DMS153 treated with DMSO at 0.1 percent for 48 hours (cell line): ENCODE measurements around the gene RBM7.

Experiments used
- DNase-seq: peaks from one replicate; lab custom pipeline; 2025; ENCODE audit not compliant: unreplicated experiment; lab: John Stamatoyannopoulos, UW

Gene RBM7, protein sequence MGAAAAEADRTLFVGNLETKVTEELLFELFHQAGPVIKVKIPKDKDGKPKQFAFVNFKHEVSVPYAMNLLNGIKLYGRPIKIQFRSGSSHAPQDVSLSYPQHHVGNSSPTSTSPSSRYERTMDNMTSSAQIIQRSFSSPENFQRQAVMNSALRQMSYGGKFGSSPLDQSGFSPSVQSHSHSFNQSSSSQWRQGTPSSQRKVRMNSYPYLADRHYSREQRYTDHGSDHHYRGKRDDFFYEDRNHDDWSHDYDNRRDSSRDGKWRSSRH

DNA sequence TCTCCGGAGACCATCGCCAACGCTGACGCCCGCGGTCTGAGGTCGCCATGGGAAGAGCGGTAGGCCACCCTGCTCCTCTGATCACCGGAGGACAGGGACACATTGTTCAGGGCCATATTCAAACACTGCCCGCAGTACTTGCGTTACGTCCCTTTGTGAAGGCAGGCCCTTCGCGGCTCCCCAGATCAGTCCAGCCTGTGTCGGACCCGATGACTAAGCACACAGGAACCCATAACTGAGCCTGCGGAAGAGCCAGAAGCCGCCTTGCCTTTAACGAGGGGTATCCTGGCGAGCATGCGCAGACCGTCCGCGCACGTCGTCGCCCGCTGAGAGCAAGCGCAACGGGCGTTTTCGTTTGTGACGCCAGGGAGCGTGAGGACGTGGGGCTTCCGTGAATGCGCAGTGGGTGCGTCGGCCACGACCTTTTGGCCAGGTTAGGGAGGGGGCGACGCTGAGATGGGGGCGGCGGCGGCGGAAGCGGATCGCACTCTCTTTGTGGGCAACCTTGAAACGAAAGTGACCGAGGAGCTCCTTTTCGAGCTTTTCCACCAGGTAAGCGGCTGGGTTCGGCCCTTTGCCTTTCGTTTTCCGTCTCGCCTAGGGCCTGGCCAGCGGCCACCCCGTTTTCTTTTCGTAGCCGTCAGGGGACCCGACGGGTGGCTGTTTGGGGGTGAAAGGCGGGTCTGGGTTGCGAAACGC is at the start of gene RBM7, which contains the start of gene C11orf71:
TSS of gene RBM7 (plus strand) at position 451 of the 699 bp plus-strand sequence. CDS start at position 457, 6 bp downstream.
TSS of gene C11orf71 (minus strand) at position 296 of the 699 bp plus-strand sequence. CDS start at position 116, 180 bp downstream.
- DNase-seq, result peak; percentile 91

DNA sequence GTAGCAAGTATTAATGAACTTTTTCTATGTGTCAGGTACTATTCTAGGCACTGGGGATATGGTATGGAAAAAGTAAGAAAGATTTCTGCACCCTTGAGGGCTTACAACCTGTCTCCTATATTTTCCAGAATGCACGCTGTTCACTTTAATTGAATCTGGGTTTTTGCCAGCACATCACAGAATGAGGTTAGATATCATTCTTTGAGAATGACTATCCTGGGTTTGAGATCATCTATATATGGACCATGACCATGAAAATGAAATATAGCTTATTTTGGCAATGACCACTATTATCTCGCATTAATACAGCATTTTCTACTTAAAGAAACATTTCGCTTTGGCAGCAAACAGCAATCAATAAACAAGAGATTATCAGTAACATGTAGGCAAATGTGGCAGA is 47.0 kb upstream of the RBM7 start:
- DNase-seq, result no peak

DNA sequence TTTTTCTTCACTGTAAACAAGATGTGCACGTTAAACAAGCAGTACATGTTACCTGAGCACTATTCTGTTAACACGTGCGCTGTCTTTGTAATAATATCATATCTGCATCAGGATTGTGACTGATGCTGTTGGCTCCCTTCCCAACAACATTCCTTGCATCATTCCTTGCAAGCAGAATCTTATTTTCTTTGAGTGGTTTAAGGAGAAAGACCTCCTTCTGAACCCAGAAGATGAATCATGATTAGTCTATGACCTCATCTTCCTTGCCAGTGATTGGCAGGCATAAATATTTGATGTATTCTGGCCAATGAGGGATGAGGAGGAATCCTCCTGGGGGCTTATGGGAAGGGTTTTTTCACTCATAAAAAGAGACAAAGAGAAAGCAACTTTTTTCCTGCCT is 46.4 kb upstream of the RBM7 start:
- no peak for DNase-seq

DNA sequence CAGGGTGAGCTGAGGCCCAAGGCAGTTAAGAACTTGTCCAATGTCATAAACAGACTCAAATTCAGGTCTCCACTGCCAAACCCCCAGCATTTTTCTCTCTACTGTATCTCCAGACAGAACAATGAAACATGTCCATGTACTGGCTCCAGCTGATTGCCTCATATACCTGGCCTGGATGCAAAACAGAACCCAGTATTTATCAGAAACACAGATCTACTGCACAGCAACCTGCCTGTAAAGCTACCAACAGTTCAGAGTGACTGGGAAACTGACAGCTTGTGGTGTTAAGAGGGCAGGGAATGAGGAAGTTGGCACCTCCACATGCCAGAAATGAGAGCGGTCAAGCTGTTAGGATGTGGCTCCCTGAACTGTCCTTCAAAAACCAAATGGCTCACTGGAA is 41.8 kb upstream of the RBM7 start:
- DNase-seq, result no peak

DNA sequence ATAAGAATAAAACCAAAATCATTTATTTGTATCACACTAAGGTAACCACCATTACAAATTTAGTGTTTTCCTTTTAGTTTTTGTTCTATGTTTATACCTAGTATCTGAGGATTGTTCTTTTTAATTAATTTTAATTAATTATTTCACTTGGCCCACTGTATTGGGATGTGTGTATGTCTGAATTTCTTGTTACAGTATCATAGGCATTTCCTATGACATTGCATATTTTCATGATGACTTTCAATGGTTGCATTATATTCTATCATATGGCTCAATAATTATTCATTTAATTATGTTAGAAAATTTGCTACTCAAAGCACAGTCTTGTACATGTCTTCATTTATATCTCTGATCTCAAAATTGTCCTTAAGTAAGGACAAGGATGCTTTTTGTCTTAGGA is 41.1 kb upstream of the RBM7 start:
- DNase-seq, result no peak

DNA sequence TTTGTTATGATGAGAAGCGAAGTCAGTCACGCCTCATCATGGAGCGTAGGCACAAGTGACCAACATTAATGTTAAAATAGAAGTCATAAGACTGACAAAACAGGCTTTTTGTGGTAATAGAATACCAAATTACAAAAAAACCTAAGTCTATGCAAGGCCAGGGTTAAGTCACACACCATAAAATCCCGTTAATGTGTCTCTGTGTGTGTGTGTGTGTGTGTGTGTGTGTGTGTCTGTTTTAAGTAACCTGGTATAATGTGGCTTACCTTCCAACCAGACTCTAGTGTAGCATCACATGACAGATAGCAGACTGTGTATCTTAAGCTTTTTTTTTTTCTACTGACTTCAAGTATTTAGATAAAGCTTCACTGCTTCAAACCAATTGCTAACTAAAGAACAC is 38.1 kb upstream of the RBM7 start:
- no peak for DNase-seq

DNA sequence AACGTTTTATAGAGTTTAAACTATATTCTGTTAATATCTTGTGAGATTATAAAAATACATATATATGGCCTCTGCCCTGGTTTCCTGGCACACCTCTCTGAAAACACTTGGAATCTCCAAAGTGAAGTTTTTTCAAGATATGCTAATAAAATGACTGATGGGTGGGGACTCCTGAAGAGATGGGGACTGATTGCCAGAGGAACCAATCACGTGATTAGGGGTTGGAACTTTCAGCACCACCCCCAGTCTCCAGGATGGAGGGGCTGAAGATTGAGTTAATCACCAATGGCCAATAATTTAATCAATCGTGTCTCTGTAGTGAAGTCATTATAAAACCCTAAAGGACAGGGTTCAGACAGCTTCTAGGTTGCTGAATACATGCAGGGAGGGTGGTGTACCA is 37.5 kb upstream of the RBM7 start:
- no peak for DNase-seq

DNA sequence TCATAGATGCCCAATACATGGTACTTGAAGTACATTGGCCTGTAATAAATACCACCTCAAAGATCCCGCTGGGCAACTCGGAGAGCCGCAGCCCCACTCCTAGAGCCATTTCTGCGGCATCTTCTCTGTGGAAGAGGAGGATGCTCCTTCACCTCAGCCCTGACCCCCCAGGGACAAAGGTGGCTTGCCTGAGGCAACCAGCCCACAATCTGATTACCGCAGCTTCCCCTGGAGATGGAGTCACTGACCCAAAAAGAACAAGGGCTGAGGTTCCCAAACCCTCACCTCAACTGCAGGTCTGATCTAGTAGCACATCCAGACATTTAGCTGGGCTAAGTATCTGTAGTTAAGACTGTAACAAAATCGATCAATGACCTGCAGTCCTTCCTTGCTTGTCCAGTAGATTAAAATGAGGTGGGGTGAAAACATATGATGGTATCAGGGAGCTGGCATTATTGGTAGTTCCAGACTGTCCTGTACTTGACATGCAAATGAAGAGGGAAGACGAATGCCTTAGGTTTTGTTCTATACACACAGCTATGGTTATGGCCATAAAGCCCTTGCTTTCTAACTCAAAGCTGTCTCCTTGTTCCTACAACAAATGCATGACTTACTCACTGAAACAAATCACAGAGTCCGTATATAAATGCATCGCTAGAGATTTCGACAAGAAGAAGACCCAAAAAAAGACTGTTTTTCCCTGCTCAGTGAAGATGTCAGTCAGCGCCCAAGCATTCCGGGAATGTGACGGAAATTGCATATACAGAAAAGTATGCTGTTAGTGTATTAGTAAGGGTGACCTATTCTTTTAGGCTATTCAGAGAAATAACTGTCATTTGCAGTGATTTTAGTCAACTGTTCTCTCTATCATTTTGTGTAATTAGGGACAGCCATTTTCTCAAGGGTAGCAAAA is 33.9 kb upstream of the RBM7 start:
- DNase-seq, result no peak

DNA sequence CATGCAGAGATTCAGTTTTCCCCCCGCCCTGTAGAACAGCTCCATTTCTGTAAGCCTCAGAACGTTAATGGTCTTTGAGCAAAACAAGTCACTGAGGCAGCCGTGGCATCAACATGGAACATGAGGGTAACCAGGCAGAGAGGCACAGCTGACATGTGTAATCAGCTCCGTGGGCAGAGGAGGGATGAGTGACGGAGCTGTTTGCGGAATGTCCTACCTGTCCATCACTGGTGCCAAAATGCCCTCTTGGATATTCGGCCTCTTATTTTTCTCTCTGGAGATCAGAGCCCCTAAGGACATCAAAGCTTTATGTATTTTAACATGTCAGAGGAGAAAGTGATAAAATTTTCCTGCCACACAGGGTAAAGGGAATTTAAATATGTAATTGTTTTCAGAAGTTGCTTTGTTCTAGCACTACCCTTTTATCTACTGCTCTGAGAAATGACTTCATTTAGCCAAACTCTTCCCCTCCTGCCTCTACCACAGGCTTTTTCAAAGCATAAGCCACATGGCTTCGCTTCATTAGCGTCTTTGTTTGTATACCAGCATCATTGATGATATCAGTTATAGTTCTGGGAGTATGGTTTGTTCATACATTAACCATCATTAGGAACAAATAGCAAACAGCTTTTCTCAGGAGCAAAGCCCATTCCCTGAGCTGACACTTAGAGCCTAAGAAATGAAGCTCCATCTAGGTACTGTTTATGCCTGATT is 33.1 kb upstream of the RBM7 start:
- no peak for DNase-seq

DNA sequence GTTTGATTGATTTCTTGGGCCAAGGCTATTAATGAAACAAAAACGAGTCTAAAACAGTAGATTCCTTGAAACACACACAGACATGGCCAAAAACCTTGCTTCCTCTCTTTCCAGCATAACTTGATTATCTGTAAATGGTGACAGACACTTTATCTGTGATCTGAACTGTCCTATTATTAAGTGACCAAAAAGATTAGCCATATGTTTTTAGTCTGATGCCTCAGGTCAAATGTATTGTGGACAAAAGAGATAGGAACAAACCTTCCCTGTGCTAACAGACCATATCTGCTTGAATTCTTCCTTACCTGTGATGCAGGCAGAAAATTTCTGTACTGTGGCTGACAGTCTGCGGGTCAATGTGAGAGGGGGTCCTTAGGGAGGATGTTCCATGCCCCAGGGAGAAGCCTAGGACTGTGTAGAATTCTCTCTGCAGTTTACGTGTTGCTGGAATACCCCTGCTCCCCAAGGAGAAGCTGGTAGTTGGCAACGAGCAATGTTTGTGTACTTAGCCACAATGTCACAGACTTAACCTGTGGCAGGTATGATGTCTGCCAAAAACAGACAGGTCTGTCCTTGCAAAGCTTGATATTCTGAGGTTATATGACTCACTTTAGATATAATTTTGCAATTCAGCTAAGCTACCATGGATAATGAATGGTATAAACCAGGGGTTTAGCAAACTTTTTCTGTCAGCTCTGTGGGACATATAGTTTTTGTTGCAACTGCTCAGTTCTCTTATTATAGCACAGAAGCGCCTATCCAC is 31.4 kb upstream of the RBM7 start:
- no peak for DNase-seq

DNA sequence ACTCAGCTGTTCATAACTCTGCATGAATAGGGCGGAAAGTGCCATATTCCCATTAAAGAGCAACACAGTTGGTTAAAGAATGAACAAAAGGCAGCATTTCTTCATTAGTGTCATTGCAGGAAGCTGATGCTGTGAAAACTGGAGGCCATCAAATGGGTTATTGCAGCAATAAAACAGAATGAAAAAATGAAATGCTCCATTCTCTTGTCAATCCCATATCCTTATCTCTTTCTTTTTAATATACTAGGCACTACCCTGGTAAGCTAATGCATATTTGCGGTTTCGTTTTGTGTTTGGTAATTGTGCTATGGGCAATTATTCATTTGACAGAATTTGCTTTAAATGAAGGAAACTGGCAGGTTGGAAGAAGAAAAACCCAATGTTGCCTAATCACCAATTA is 25.4 kb upstream of the RBM7 start:
- DNase-seq, result no peak

DNA sequence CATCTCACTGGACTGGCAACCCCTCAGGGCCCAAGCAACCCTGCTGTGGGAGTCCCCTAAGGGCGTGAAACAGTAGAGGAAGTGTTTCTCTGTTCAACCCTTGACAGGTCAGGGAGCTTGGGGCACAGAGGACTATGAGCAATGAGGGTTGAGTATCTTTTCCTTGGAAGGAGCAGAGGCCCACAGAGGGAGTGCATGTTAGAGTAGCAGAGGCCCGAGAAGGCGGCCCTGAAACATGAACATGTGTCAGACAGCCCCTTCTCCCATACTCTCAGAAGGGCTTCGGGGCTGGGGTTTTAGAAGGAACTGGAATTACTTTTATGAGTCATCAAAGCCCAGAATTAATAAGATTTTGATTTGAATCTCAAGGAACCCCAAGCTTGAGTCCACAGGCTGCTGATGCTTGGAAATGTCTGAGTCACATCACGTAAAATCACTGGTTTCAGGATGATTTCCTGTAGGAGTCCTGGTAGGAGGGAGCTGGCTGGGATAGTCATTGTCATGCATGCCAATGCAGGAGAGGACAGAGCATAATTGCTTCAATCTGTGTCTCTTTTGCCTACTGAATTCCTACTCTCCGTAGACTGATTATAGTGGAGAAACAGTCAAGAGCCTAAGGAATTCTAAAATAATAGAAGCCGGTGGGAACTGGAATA is 22.7 kb upstream of the RBM7 start:
- DNase-seq, result no peak

DNA sequence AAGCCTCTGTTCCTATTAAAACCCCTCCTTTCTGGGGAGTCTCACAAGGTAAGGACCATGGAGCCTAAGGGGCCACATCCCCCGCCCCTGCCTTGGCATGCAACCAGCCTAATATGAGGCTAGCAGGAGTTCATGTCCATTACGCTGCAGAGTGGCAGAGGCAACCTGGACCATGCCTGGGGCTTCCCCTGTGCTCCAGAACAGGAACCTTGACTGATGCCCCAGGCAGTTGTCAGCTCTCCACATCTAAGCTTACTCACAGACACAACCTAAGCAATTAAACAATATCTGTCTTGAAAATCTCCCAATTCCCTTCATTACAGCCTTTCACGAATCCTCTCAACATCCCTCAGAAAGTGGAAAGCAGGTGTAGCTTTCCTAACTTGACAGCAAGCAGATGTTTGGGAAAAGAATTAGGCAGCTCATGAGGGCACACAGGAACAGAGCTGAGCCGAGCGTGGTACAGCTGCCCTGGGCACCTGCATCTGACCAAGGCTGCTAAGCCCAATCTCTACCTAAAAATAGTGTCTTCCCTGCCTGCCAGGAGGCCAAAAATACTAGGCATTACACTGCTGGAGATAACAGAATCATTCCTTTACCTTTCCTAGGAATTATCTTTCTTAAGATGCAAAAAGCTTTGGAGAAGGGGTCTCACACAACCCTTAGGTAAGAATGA is 20.9 kb upstream of the RBM7 start:
- no peak for DNase-seq

DNA sequence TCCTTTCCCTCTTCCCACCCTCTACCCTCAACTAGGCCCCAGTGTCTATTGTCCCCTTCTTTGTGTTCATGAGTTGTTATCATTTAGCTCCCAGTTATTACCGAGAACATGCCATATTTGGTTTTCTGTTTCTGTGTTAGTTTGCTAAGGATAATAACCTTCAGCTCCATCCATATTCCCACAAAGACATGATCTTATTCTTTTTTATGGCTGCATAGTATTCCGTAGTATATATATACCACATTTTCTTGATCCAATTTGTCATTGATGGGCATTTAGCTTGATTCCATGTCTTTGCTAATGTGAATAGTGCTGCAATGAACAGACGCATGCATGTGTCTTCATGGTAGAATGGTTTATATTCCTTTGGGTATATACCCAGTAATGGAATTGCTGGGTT is 18.0 kb upstream of the RBM7 start:
- no peak for DNase-seq

DNA sequence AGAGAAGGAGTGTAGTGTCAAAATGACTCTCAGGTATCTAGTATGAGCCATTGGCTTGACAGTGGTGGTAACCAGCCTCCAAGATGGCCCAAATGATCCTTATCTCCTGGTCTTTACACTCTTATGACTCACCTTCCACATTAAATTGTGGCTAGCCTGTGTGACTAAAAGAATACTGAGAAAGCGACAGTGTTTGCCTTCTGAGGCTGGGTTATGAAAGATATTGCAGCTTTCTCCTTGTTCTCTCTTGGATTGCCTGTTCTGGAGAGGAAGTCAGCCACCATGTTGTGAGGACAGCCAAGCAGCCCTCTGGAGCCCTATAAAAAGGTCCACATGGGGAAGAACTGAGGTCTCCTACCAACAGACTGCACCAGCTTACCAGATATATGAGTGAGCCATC is 16.0 kb upstream of the RBM7 start:
- DNase-seq, result no peak

DNA sequence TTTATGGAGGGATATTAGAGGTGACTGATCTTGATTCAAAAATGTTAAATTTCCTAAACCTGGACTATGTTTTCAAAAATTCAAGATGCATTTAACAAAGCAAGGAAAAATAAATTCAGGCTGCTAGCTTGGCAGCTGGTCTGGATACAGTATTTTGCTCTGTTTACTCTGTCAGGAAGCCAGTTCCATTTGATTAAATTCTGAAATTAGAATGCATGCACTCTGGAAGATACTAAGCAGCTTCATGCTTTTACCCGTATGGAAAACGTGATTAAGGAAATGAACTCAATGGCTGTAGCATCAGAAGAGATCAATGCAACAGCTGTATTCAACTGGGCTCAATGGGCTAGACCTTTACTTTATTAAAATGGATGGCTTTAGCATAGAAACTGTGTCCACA is 14.3 kb upstream of the RBM7 start:
- no peak for DNase-seq

DNA sequence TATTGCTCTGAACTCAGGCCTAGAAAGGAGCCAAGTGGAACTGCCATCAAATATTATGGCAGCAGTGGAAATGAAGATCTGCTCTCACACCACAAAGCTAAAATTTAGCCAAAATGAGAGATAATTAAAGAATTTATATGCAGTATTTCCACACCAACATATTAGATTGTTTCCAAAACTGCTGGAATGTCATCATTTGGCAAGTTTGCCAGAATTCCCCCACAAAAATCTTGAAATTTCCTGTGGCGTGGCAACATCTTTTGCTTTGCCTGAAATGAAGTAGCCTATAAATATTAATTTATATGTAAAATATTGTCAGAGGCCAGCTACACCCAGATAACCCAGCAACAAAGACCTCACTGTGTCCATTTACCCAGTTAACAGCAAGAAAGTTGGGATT is 13.9 kb upstream of the RBM7 start:
- DNase-seq, result no peak

DNA sequence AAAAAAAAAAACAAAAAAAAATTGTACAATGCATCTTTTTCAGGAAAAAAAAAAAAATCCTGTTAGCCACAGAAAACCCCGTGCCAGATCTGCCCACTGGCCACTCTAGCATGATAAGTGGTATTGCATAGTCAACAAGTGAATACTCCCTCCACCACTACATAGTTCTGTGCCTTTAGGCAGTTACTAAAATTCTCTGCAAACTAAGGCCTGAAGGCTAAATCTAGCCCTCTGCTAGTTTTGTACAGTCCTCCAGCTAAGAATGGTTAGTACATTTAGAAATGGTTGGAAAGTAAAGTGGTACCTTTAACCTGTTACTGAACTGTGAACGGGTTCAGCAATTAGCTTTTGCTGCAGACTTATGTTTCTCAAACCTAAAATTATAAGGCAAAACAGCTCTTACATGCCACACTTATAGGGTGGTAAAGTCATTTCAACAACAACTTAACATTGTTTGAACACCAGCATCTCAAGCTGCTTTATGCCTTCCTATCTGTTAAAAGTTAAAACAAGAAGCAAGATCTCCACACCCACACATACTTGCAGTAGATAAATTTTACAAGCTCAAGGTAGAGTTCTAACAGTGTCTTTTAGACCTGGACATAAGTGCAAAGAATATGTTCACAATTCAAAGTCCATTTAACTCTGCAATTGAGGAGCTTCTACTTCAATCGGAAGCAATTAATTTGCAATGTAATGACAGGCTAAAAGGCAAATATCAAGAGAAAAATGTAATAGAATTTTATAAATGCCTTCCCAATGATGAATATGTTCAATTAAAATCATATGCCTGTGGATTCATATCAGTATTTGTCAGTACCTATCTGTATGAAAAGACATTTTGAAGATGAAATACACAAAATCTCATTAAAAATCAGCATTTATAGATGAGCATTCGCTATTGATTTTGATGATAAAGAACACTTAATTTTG is 7.5 kb upstream of the RBM7 start:
- no peak for DNase-seq
